NCI-H187 treated with DMSO at 0.1 percent for 48 hours (cell line): ENCODE measurements around the gene USP44.

ENCODE experiments used
- DNase-seq: peaks from one replicate; lab custom pipeline; 2025; lab: John Stamatoyannopoulos, UW

Gene USP44

DNA sequence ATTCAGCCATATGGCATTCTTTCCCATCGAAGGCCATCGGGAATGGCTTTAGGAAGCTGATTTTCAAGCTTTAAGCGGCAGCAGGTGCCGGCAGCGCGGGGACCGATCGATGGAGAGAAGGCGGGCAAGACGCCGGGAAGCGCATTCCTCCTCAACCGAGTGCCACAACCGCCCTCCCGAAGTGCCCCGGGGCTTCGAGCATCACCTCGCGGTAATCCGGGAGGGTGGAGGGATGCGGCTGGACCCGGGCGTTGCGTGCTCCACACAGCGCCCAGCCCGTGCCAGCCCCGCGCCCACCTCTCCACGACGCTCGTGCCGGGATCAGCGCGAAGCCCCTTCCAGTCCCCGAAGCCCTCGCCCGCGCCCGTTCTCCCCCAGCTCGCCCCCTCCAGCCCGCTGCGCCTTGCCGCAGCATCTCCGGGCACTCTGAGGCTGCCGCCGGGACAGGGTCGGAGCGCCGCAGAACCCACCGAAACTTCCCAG lies 3.2 kb downstream of the USP44 start:
- DNase-seq, result no peak

- DNase-seq, result no peak
Measured at GRCh38 chr12:95547522-95548055, 3.7 kb downstream of the USP44 start.

GRCh38 chr12:95546491-95546813 lies 4.8 kb downstream of the USP44 start:
- DNase-seq, result no peak

DNA sequence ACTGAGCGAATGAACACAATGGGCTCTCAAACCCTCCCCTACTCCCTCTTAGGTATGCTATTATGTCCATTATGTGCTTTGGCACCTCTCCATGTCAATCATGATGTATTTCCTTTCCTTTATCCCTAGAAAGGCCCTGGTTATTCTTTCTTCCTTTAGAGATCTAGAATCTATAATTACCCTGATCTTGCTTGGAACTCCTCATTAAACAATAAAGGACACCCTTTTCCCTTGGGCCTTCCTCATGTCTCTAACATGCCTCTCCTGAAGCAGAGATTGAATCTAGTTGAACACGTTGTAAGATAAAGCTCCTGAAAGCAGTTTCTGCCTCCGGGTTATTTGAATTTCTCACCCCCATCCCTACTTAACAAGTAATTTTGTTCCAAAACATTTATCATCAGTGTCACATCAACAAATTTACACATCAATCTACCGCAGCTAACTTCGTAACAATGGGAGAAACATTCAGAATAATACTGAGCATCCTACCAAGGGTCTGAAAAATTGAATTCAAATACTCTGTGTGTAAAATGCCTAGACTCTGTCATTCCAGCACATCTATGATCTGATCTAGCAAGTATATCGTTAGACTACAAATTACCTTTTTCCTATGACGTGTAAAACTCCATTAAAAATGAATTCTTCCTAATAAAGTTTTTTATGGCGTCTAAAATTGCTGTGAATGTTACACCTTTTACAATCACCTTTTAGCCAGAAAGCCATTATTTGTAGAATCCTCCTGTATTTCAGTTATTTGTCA lies 5.4 kb downstream of the USP44 start:
- DNase-seq, result peak; percentile 37

DNA sequence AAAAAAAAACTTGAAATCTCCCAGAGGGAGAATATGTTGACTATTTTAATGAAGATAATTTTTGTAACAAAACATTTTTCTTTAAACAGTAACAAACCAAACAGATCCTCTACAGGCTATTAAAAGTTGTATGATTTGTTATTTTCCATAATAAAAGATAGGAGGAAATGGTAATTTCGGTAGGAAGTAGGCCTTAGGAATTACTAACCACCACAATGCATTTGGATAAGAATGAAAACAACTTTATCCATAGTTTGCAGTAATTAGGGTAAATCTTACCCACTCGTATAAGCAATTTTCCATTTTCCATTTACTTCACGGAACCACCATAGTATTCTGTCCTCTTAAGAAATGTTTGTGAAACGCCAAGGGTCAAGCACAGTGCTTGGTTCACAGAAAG lies 6.0 kb downstream of the USP44 start:
- no peak for DNase-seq

- DNase-seq, result no peak
Measured at GRCh38 chr12:95544756-95545155, 6.5 kb downstream of the USP44 start.

DNA sequence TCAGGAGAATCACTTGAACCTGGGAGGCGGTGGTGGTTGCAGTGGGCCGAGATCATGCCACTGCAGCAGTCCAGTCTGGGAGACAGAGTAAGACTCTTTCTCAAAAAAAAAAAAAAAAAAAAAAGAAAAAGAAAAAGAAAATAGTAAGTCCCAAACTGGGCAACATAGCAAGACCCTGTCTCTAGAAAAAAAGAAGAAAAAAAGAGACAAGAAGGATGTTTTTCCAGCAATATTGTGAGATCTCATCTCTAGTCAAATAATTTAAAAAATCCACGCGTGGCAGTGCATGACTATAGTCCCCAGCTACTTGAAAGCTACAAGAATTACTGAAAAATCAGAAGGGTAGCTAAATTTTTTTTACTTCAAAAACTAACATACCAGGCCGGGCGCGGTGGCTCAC lies 8.0 kb downstream of the USP44 start:
- no peak for DNase-seq

DNA sequence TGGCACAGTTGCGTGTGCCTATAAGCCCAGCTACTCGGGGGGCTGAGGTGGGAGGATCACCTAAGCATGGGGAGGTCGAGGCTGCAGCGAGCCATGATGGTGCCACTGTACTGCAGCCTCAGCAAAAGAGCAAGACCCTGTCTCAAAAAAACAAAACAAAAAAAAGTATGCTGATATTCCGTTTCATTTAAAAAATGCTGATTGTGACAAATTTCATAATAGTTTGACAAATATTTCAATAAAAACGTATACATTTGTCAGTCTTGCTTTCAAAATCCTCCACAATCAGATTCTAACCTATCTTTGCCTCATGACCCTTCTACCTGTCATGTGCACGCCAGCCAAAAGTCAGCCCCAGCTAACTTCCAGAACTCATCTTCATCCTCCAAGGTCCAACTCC lies 9.8 kb downstream of the USP44 start:
- DNase-seq, result no peak

DNA sequence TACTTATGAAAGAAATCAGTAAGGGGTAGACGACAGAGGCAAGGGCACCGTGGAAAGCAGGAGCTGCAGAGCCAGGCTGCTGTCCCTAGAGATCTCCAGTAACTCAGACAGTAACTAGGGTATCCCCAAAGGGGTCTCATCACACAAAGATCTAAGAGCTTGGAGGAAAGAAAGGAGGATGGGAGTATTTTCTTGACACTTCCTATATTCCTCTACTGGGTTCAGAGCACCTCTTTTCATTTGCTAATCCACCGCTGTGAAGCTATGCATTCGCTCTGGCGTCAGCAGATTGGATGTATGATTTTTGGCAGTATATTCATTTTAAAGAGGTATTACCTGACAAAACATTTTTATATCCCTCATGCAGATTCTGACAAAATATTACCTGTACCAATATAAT lies 12.6 kb downstream of the USP44 start:
- no peak for DNase-seq

- no peak for DNase-seq
Measured at GRCh38 chr12:95538006-95538405, 13.3 kb downstream of the USP44 start.

DNA sequence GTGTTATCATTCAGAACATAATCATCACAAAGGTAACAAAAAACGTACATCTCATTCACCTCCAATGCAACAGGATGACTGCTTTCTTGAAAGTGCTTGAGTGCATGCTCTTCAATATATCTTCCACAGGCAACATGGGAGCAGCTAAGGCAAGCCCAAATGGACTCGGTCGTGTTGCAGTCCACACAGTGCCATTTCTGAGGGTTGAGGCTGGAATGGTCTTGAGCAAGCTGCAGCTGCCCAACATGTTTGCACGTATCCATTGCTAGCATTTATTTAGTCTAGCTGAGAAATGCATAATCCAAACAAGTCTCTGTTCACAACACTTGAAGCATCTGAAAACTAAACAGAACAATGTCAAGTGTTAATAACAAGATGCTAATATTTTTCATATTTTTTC lies 17.3 kb downstream of the USP44 start:
- no peak for DNase-seq

DNA sequence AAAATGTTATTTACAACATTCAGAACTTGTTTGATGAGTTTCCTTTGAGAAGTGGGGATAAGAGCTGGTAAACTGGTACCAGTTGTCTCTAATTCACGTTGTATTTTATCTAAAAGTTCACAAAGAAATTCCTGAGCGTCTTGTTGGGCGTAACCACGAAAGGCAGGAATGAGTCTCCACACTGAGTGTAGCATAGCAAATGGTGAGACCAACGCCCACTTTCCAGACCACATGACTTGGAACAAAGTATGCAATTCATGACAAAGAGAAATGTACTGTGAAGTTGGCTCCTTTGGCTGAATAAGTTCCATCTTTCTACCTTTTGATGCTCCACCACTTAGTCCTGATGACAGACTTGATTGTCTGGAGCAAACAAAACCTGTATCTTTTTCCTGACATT lies 18.4 kb downstream of the USP44 start:
- no peak for DNase-seq

DNA sequence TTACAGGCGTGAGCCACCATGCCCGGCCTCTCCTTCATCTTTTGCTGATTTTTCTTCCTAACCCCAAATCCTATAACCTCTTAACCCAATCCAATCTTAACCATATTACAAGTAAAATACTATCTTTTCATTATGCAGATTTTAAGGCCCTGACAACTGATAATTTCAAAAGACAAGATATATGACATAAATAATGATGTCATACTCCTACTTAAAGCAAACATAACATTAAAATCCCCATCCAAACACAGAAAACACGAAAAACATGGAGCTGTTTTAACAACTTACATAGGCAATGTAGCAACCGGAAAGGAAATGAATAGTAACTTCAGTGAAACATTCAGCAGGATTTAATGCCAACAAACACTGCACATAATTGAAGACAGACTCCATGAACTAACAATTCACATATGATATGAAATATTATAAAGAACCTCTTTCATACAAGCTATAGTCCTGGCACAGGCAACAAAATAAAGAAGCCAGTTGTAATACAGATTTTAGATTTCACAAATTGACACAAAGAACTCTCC lies 21.5 kb downstream of the USP44 start:
- no peak for DNase-seq

DNA sequence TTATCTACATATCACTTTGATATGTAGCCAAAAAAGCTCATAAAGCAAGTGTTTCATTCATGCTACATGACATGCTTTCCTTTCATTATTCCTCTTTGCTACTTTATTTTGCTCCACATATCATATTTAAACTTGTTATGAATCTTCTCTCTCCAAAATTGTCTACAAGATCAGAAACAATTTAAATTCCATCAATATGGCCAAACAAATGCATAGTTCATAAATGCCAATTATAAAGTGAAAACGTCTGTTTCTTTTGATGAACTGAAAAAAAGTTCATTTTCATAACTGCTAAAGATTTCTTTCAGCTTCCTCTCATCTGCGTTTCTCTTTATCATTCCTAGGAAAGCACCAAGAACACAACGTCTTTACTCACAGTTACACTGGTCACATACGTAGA lies 22.8 kb downstream of the USP44 start:
- DNase-seq, result no peak

- DNase-seq, result no peak
Measured at GRCh38 chr12:95522692-95523091, 28.6 kb downstream of the USP44 start.

- DNase-seq, result no peak
Measured at GRCh38 chr12:95520816-95521215, 30.5 kb downstream of the USP44 start.

DNA sequence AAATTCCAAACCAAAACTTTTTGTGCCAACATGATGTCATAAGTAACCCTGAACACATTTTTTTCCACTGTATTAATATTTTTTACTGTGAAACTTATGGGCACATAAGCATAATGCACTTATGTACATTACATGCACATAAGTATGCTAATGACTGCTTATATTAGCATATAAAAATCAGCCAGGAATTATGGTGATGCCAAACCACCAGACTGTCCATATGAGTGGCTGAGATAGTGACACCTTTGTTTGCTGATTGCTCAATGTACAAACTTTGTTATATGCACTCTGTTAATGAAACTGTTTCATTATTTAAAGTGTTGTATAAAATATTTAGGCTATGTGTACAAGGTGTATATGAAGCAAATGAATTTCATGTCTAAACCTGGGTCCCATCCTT lies 32.3 kb downstream of the USP44 start:
- DNase-seq, result no peak

DNA sequence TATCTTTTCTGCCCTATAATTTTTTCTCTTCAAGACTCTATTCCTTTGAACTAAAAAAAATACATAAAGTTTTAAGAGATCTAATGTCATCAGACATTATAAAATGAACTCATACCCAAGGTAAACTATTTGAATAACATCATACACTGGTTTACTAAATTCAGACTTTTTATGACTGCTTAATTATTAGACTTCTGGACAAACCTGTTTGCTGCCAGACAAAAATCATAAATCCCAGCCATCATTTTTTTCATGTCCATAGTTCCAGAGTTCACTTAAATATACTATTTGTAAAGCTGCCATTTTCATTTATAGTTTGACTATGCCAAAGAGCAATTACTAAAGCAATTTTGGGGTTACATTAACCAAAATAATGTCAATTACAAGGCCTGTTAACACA lies 34.0 kb downstream of the USP44 start:
- DNase-seq, result no peak

DNA sequence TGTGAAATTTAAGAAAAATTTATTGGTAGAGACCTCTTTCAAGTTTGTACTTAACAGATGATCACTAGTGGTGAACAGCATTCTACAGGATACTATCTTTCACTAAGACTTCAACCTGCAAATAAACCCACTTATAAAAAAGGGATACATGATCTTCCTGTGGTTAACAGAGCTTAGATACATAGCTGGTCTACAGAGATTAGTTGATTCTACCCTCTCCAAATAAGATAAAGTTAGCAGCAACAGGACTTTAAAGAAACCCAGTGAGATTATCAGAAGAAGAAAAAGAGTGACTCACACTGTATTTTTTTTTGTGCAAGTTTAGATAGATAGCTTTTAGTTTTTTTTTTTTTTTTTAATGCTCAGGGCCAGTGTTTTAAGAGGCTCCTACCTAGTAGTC lies 34.5 kb downstream of the USP44 start:
- no peak for DNase-seq

- no peak for DNase-seq
Measured at GRCh38 chr12:95515197-95515596, 36.1 kb downstream of the USP44 start.

DNA sequence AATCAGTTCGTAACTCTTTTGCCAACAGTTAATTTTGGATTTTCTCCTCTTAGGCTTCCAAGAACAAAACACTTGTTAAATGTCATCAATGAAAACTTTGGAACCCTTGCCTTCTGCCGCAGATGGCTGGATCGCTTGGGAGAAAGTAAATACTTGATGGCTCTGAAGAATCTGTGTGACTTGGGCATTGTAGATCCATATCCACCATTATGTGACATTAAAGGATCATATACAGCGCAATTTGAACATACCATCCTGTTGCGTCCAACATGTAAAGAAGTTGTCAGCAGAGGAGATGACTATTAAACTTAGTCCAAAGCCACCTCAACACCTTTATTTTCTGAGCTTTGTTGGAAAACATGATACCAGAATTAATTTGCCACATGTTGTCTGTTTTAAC lies 37.7 kb downstream of the USP44 start:
- DNase-seq, result no peak

DNA sequence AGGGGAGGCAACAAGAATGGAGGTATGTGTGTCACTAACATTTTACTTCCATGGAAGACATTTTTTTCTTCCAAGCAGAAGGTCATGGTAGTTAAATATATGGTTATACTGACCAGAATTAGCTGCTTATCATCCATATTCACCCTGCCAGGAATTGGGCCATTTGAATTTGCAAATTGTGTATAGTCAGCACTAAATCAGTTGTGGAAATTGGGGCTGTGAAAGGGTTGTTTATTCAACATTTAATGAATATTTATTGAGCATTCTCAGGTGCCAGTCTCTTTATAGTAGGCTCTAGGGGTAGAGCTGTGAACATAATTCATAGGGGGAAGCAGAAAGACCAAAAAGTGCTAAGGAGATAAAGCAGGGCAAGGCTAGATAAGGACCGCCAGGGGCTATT lies 39.3 kb downstream of the USP44 start:
- DNase-seq, result no peak

GRCh38 chr12:95509300-95509699 lies 42.0 kb downstream of the USP44 start:
- DNase-seq, result no peak
